ENCODE measurements around the gene LRRC4C. TPM values are rescaled to one million over a fixed set of nuclear protein-coding genes. Genes with fewer than 3 reads are reported as not detected.

Gene LRRC4C
- polyA plus RNA-seq, 3 donors: 13.3 to 16.6 (median 16.6) TPM

DNA sequence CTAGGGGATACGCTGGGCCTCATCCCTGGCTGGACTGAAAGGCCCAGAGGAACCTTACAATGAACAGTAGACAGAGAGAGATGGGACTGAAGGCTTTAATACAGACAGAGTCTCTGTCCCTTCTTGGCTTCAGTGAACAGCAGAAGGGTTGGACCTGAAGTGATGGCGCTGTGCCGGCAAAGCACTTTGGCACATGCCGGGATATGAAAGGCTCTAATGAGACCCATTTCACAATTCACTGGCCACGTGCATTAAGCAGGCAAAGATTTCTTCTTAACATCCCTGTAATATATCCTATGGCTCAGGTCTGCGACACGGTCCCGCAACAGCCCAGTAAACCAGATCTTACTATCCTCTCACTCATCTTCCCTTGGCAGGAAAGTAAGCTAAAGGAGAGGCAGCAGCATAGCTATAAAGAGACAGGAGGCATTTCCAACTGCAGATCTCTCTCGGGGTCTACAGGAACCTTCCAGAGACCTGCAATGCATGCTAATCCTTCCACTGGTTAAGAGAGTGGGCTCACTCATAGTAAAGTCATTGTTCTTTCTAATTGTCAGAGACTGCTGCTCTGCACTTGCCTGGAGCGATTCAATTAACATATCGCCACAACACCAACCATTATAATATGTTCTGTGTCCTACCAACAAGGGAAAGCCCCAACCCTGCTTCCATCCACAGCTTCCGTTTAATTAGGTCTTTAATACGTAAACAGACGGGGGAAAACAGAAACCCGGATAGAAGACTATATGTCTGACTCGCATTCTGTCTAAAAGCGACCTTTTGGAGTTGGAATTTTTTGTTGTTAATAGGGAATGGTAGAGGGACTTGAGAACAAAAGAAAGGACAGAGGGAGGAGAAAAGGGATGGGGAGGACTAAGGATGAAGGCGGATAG lies 1179.0 kb downstream of the LRRC4C start:
- no peak for DNase-seq (ENCODE audit: low read depth in 3 of 3, low spot score in 2 of 3)

DNA sequence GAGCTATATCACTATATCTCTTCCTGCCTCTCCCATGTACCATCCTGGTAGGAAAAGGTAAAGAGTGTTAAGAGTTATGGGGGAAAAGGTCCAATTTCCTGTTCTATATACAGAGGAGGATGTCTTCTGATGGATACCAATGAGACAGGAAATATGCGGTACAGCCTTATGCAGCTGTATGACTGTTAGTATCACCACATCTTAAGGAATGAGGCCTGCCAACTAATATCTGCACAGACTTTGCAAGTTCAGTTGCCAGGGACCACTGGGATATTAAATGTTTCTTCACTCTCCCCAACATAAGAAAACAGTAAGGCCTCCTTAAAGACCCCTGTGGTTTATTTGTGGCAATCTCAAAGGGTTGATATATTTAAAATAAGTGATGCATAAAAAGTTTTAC lies 1182.5 kb downstream of the LRRC4C start:
- no peak for DNase-seq (ENCODE audit: low read depth in 3 of 3, low spot score in 2 of 3)

DNA sequence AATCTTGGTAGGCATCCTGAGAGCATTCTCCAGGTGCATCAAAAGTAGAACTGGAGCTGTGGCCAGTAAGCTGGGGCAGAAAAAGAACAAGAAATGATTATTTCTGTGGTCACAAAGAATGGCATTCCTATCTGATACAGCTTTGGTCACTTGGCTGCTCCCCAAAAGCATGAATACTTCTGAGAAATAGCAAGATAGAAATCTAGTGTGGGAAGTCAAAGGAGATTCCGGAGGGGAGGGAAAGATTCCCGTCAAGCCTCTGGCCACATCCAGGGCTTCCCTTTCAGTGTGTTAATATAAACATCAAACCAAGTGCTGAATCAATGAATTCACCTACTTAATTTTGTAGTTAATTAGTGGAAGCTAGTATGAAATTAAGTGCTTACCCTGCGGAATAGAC lies 1185.4 kb downstream of the LRRC4C start:
- no peak for DNase-seq (ENCODE audit: low read depth in 3 of 3, low spot score in 2 of 3)

DNA sequence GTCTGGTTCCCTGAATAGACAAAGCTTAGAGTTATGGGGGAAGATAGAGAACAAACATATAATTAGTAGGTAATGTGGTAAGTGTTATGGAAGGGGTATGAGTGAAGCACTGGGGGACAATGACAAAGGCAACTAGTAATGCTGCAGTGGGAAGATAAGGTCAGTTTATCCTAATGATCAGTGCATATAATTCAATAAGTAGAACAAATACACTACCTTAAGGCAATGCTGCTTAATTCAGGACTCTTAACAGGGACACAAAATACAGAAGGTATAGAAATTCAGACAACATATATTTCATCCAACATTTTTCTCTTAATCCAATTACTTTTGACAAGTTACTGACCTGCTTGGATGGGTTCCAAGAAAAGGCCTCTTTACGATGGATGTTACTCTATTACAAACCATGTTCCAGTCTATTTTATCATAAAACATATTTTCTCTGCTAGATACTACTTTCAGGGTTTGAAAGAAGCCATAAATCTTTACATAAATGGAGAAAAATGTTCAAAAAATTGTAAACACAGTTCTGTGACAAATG lies 1186.2 kb downstream of the LRRC4C start:
- no peak for DNase-seq (ENCODE audit: low read depth in 3 of 3, low spot score in 2 of 3)

DNA sequence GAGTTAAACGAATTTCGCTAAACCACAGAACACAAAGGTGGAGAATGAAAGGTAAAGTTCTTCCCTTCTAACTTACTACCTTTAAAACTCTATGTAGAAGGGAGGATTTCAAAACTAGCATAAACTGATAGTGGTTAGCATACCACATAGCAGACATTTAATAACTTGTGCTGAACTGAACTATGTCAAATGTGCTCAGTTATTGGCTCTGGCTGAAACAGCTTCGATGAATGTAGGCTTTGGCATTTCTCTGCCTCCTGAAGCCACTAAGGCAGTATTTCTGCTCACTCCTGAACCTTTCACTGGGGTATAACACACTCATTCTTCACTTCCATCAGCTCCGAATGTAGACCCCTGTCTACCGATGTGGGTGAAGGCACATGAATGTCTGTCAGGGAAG lies 1188.1 kb downstream of the LRRC4C start:
- no peak for DNase-seq (ENCODE audit: low read depth in 3 of 3, low spot score in 2 of 3)

DNA sequence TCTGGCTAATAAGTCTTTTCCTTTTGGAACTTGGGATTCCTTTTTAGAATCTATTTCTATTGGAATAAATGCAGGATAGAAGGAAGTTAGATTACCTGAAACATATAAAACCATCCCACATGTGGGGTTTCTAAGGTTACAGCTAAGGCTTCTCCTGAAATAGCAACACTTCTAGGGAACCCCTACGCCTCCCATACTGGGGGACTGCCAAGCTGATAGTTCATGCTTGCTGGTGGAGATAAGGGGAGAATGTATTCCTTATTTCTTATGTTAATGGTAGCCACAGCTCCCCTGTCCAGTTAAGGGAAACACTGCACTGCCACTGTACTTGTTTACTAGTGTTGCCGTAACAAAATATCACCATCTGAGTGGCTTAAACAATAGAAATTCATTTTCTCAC lies 1189.6 kb downstream of the LRRC4C start:
- no peak for DNase-seq (ENCODE audit: low read depth in 3 of 3, low spot score in 2 of 3)

DNA sequence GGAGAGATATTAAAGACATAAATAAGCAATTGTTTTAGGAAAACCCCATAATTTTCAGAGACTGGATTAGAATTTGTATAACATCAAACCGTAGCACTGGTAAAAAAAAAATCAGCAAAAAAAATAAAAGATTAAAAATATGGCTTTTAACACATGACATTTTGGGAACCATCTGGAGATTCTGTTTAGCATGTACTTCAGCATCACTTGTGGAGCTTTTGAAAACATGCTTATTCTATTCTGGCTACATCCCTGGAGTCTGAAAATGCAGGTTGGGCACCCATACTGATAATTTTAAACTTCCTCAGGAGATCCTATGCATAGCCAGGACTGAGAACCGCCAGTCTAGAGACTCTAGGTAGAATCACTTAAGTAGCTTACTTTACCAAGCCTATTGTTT lies 1190.9 kb downstream of the LRRC4C start:
- DNase-seq (ENCODE audit: low read depth in 3 of 3, low spot score in 2 of 3): no peak

DNA sequence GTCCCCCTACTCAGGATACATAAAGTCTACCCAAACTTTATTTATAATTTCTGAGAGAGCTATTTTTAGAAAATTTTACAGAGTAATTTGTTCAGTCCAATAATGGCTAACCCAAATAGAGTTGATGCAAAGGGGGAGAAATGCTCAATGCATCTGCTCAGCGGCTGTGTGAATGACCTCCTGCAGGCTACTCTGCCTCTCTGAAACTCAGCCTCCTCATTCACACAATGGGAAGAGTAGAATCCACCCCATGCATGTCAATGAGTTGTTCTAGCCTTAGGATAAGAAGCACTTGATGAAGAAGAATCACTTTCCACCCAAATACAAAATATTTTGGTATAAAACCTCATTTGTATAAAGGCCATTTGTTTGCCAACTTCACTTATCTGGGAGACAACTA lies 1204.0 kb downstream of the LRRC4C start:
- no peak for DNase-seq (ENCODE audit: low read depth in 3 of 3, low spot score in 2 of 3)

DNA sequence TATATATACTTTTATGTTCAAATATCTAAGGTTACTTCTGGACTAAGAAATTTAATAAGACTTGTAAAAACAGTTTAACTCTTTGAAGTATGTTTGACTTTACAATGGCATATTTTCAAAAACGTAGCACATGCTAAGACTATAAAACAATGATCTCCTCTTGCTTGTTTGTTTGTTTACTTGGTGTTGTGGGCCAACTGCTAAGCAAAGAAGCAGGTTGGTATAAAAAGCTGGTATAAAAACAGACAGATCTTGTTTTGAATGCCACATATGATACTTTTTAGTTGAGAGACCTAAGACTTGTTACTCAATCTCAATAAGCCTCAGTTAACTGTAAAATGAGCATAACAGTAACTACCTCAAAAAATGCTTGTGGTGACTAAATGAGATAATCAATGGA lies 1206.3 kb downstream of the LRRC4C start:
- no peak for DNase-seq (ENCODE audit: low read depth in 3 of 3, low spot score in 2 of 3)

DNA sequence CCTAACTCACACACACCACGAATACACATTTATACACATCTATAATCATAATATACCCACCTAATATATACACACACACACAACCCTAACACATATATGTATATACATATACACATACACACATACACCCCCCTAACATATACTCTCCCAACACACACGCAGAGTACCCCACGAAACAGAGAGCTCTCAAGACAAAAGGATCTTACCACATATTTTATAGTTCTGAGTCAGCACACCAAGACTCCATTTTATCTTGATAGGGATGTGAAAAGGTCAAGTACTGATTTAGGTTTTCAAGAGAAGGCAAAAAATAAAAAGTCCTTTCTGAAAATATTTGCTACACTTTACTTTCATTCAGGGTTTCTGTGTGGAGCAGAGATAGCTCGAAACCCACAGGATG lies 1207.2 kb downstream of the LRRC4C start:
- no peak for DNase-seq (ENCODE audit: low read depth in 3 of 3, low spot score in 2 of 3)

DNA sequence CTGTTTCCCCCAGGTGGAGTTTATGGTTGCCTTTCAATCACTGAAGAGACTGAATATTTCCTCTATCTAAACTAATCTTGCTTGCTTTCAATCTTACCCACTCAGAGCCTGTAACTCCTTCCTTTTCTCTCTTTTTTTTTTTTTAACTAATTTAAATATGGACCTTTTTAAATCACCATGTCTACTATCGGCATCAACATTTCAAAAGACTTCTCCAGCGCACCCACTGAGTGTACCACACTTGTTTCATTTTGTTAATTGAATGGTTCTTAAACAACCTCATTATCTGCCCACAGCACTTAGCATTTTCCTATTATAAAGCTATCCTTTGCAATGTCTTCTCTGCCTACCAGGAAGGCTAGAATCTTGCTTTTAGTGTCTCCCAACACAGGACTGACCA lies 1212.5 kb downstream of the LRRC4C start:
- DNase-seq (ENCODE audit: low read depth in 3 of 3, low spot score in 2 of 3): no peak

DNA sequence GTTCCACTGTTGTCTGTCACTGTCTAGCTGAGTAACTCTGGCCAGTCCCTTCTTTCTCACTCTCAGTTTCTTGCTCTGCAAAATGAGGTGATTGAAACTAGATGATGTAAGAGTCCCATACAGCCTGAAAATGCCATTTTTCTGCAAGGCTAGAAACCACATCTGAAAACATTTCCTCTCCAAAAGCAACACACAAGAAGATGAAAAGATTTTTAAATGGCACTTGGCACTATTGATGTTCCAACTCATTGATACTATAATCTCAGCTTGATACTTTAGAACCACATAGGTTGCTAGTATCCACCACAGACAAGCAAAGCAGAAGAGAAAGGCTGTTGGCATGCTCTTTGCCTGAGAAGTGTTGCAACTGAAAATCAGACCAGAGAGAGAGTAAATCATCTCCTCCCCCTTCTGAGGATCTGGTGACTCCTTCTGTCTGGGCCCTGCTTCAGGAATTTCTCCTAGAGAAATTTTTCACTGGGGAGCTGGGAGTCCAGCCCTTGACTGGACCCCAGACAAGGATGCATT lies 1217.9 kb downstream of the LRRC4C start:
- DNase-seq (ENCODE audit: low read depth in 3 of 3, low spot score in 2 of 3): no peak

DNA sequence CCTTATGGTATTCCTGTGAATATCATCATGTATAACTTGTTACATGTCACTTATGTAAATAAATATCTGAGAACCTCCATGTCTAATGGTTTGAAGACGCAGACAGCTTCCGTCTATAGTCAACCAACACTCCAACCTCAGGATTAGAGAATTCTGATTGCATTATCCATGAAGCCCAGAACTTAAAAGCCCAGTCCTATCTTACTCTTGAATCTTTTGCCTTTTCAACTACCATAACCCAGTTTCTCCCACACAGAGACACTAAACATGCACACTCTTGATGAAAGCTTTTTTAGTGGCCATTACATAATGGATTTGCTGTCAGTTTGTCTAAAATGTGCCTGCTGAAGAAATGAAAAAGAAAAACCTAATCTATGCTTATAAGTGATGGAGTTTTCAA lies 1219.2 kb downstream of the LRRC4C start:
- no peak for DNase-seq (ENCODE audit: low read depth in 3 of 3, low spot score in 2 of 3)

DNA sequence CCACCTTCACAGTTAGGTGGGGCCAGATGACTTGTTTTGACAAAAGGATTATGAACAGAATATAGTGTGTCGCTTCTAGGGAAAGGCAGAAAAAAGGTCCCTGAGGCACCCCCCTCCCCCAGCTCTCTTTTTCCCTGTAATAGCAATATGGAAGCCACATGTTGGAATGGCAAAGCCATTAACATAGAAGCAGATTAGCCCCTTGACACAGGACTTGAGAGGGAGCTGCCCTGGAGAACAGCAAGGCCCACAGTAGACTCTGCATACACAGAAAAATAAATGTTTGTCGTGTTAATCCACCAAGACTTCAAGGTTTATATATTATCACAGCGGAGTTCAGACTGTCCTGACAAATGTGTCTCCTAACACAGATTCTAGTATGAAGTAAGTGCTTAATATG lies 1222.9 kb downstream of the LRRC4C start:
- DNase-seq (ENCODE audit: low read depth in 3 of 3, low spot score in 2 of 3): no peak

DNA sequence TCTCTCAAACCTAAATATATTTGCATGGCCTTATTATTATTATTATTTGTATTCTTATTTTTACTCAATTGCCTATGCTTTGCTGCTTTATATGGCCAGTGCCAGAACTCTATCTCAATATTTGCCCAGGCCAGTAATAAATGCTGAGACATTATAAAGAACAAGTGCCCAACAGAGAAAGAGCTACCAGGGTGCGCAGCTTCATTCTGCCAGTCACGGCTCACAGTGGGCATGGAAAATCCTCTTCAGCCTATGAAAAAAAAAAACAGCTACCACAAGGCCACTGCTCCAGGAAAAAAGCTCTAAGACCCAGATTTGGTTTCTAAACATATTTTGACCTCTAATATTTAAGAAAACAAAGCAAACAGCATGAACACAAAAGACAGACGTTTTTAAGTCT lies 1223.6 kb downstream of the LRRC4C start:
- DNase-seq (ENCODE audit: low read depth in 3 of 3, low spot score in 2 of 3): no peak

DNA sequence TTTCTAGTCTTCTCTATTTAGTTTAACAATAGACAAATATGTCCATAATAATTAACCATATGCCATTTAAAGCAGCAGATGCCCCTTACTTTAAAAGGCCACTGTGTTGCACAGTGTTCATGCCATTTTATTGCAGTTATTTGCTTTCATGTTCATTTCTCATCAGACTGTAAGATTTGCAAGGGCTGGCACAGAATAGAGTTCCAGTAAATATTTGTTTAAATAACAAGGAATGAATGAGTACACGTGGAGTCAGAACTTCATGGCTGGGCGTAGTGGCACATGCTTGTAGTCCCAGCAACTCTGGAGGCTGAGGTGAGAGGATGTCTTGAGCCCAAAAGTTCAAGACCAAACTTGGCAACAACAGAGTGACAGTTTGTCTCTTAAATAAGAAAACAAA lies 1228.6 kb downstream of the LRRC4C start:
- DNase-seq (ENCODE audit: low read depth in 3 of 3, low spot score in 2 of 3): no peak

DNA sequence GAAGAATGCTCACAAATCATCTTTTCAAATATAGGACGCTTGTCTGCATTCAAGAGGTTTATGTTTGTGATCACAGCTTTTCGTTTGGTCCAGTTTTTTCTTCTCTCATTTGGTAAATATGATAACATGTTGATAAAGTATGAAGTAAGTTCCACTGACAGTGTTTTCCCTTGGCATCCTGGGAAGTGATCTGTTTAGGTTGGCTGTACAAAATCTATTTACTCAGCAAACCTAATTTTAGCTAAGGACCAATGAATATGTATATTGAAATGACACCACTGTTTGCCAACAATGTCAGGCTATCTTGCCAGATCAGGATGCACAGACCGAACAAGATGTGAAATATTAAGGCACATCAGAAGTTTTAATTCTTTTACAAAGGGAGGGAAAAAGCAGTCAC lies 1230.8 kb downstream of the LRRC4C start:
- no peak for DNase-seq (ENCODE audit: low read depth in 3 of 3, low spot score in 2 of 3)

DNA sequence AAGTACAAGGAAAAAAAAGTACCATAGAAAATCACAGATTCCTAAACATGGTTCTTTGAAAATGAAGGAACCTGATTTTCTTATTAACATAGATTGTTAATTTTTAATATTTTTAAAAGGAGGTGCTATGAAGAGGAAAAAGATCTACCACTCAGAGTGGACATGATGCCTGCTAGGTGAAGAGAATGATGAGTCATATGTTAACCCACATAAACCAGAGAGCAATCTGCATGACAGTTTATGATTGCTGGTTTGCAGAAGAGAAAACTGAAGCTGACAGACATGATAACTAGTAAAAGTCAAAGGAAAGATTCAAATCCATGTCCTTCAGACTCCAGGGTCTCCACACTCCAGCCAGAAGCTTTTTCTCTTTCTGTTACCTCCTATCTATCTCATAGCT lies 1231.7 kb downstream of the LRRC4C start:
- no peak for DNase-seq (ENCODE audit: low read depth in 3 of 3, low spot score in 2 of 3)

DNA sequence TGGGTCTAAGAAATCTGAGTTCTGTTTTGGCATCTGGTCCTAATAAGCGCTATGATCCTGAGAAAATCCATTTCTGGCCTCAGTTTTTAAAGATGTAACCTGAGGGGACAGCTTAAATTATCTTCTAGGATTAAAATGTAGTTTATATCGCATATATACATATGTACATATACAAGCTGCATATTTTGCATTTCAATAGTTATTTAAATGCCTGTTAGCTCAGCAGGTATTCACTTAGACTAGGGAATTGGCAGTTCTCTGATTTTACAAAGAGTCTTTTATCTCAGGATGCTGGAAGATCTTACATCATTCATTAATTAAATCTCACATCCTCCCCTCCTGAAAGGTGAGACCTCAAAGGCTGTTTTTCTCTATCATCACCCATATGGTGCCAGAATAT lies 1232.8 kb downstream of the LRRC4C start:
- DNase-seq (ENCODE audit: low read depth in 3 of 3, low spot score in 2 of 3): no peak

DNA sequence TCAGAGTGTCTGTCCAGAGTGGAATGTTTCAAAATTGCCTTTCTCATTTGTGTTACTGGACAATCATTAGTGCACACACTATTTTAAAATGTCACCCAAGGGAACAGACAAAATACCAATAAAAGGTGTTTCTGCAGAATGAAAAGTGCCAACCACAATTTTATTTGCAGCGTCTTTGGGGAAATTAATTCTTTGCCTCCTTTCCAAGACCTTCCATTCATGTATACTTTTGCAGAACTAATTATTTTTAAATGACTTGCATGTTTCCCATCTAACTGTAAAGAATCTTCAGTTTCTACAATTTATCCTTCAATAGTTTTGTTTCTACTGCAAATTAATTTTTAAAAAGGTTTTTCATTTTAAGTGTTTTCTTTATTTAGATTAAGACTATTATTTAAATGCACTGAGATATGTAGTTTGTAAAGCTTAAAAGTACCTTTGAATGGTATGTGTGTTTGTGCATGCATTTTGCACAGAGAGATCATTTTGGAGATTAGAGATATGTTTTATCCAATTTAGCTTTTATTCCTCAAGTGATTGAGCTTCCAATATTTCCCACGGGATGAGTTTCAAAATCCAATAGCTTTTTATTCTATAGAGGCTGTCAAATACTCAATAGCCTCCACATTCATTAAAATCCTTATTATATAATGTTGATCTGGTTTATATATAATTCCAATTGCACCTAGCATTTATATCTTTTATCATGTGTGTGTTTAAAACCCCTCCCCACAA lies 1235.7 kb downstream of the LRRC4C start:
- no peak for DNase-seq (ENCODE audit: low read depth in 3 of 3, low spot score in 2 of 3)

DNA sequence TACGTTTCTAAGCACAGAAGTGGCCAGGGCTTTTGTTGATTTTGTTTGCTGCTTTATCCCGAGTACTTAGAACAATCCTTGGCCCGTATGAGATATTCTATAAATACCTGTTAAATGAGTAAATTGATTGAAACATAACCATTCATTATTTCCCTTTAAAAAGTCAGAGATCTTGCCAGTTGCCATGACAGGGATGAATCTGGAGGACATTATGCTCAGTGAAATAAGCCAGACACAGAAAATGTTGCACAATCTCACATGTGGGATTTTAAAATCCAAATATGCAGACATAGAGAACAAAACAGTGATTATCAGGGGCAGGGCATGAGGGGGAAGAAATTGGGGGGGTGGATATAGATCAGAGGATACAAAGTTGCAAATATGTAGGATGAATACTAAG lies 1240.1 kb downstream of the LRRC4C start:
- DNase-seq (ENCODE audit: low read depth in 3 of 3, low spot score in 2 of 3): no peak

DNA sequence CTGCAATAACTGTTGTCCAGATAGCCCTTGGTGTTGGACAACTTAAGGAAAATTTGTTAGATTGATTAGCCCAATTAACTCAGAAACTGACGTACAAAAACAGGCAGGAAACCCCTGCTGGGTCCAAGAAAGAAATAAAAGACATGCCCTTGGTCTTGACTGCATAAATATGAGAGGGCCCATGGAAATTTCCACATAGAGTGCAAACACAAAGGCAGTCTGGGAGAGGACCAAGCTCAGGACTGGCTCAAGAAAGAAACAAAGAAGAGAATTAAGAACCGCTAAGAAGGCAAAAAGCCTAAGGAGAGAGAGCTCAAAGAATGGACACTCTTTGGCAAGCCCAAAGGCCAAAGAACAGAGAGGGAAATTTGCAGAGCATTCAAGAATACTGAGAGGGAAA lies 1243.9 kb downstream of the LRRC4C start:
- no peak for DNase-seq (ENCODE audit: low read depth in 3 of 3, low spot score in 2 of 3)
